Right kidney (tissue), 1 donor: ENCODE measurements around the gene LNX1.

Experiments
- DNase-seq: peaks from one replicate; pipeline ENCODE4 v3.0.0-alpha.2; 2016

LNX1 gene

GRCh38 chr4:53601251-53601764, 10.0 kb upstream of the LNX1 start:
- no peak for DNase-seq

- DNase-seq: no peak
Measured at GRCh38 chr4:53599632-53600031, 8.3 kb upstream of the LNX1 start.

- DNase-seq: no peak
Measured at GRCh38 chr4:53598901-53599300, 7.6 kb upstream of the LNX1 start.

GRCh38 chr4:53598483-53598882, 7.2 kb upstream of the LNX1 start:
- DNase-seq: no peak

GRCh38 chr4:53596901-53597300, 5.6 kb upstream of the LNX1 start:
- DNase-seq: no peak

GRCh38 chr4:53595834-53596233, 4.5 kb upstream of the LNX1 start:
- DNase-seq: no peak

- no peak for DNase-seq
Measured at GRCh38 chr4:53595204-53595603, 3.9 kb upstream of the LNX1 start.

- DNase-seq: no peak
Measured at GRCh38 chr4:53593765-53594164, 2.5 kb upstream of the LNX1 start.

GRCh38 chr4:53592686-53593501, 1.6 kb upstream of the LNX1 start:
- DNase-seq: peak; percentile 58

GRCh38 chr4:53592122-53592521, 836 bp upstream of the LNX1 start:
- no peak for DNase-seq

- no peak for DNase-seq
Measured at GRCh38 chr4:53590187-53590586, 1.1 kb downstream of the LNX1 start.

- no peak for DNase-seq
Measured at GRCh38 chr4:53589511-53589910, 1.8 kb downstream of the LNX1 start.

- DNase-seq: no peak
Measured at GRCh38 chr4:53587135-53587534, 4.2 kb downstream of the LNX1 start.

- DNase-seq: no peak
Measured at GRCh38 chr4:53586121-53586816, 5.0 kb downstream of the LNX1 start.

GRCh38 chr4:53584658-53585057, 6.6 kb downstream of the LNX1 start:
- no peak for DNase-seq

GRCh38 chr4:53583513-53583912, 7.8 kb downstream of the LNX1 start:
- DNase-seq: no peak

- DNase-seq: no peak
Measured at GRCh38 chr4:53582194-53582593, 9.1 kb downstream of the LNX1 start.

- DNase-seq: no peak
Measured at GRCh38 chr4:53580274-53580673, 11.0 kb downstream of the LNX1 start.

- DNase-seq: no peak
Measured at GRCh38 chr4:53579826-53580225, 11.5 kb downstream of the LNX1 start.

GRCh38 chr4:53576676-53577372, 14.5 kb downstream of the LNX1 start:
- peak; percentile 28 for DNase-seq

GRCh38 chr4:53576071-53576617, 15.1 kb downstream of the LNX1 start:
- no peak for DNase-seq

GRCh38 chr4:53575552-53575951, 15.7 kb downstream of the LNX1 start:
- no peak for DNase-seq

- no peak for DNase-seq
Measured at GRCh38 chr4:53574528-53574927, 16.8 kb downstream of the LNX1 start.
